Forelimb muscle (tissue), 1 donor: ENCODE measurements around the gene TAS2R43. TPM values are rescaled to one million over a fixed set of nuclear protein-coding genes. Genes with fewer than 3 reads are reported as not detected.
"Not testable (repeated sequence)": the region's sequence is repeated elsewhere in the genome, so short reads cannot be mapped to it uniquely, and the experiment has no call there.

Source experiments
- DNase-seq: peaks from one replicate; pipeline ENCODE4 v3.0.0-alpha.2; 2013; ENCODE audit warnings: low read depth
- polyA plus RNA-seq: library from polyadenylated mRNA; unstranded; fragments of 120-200 nt; gene quantifications from one replicate; pipeline ENCODE4 v1.2.1, GENCODE V29; 2013; ENCODE audit not compliant: insufficient read length

The TAS2R43 gene
- polyA plus RNA-seq, 1 donor, result 0.35 TPM

GRCh38 chr12:11059784-11060183 is 32.3 kb downstream of the TAS2R43 start:
- no peak for DNase-seq

- no peak for DNase-seq
Observed at GRCh38 chr12:11059041-11059440, 33.1 kb downstream of the TAS2R43 start.

GRCh38 chr12:11055306-11055705 is 36.8 kb downstream of the TAS2R43 start:
- DNase-seq, result no peak

- DNase-seq, result not testable (repeated sequence)
Observed at GRCh38 chr12:11049806-11050531, 42.1 kb downstream of the TAS2R43 start.

GRCh38 chr12:11041366-11041765 is 50.7 kb downstream of the TAS2R43 start:
- not testable (repeated sequence) for DNase-seq

Other genes with a start within 250 kb of the TAS2R43 start
- 4.1 TPM for gene PRR4, start 242.8 kb downstream of the TAS2R43 start, polyA plus RNA-seq
- 7.3 TPM for gene PRH1, start 208.1 kb downstream of the TAS2R43 start, polyA plus RNA-seq
- gene TAS2R13, start 182.8 kb downstream of the TAS2R43 start, polyA plus RNA-seq, result 0.11 TPM
- gene PRH2, start 163.1 kb downstream of the TAS2R43 start, polyA plus RNA-seq, result 0.33 TPM
- 3.5 TPM for gene TAS2R14, start 153.1 kb downstream of the TAS2R43 start, polyA plus RNA-seq
- not detected for gene TAS2R50, start 105.4 kb downstream of the TAS2R43 start, polyA plus RNA-seq
- 1.4 TPM for gene TAS2R20, start 94.0 kb downstream of the TAS2R43 start, polyA plus RNA-seq
- gene TAS2R19, start 69.7 kb downstream of the TAS2R43 start, polyA plus RNA-seq, result 1.3 TPM
- gene TAS2R31, start 60.9 kb downstream of the TAS2R43 start, polyA plus RNA-seq, result 0.73 TPM
- 0.35 TPM for gene TAS2R46, start 30.0 kb downstream of the TAS2R43 start, polyA plus RNA-seq
- 0.39 TPM for gene TAS2R30, start 42.3 kb upstream of the TAS2R43 start, polyA plus RNA-seq
- gene SMIM10L1, start 78.9 kb upstream of the TAS2R43 start, polyA plus RNA-seq, result 12.3 TPM
- gene TAS2R42, start 94.6 kb upstream of the TAS2R43 start, polyA plus RNA-seq, result not detected
- not detected for gene PRB3, start 177.4 kb upstream of the TAS2R43 start, polyA plus RNA-seq
- not detected for gene PRB4, start 218.1 kb upstream of the TAS2R43 start, polyA plus RNA-seq